GM04504 (cell line): ENCODE results near the gene TMC2.
"Not testable (repeated sequence)": the region's sequence is repeated elsewhere in the genome, so short reads cannot be mapped to it uniquely, and the experiment has no call there.

Source experiments
- DNase-seq: peaks from one replicate; pipeline ENCODE4 v3.0.0-alpha.2; 2012; ENCODE audit warnings: low read depth

Gene TMC2

GRCh38 chr20:2536560-2536986 is at the start of gene TMC2:
Gene TMC2 (plus strand): TSS chr20:2536573. CDS start chr20:2536622, 49 bp downstream.
- no peak for DNase-seq

- not testable (repeated sequence) for DNase-seq
These were observed 33.5 kb upstream of the TMC2 start for GRCh38 chr20:2502808-2503384.

- DNase-seq: not testable (repeated sequence)
These were observed 31.6 kb upstream of the TMC2 start for GRCh38 chr20:2504803-2505202.

GRCh38 chr20:2506426-2506825 is 29.9 kb upstream of the TMC2 start:
- DNase-seq: not testable (repeated sequence)

- DNase-seq: no peak
These were observed 28.9 kb upstream of the TMC2 start for GRCh38 chr20:2507464-2507863.

GRCh38 chr20:2507875-2508630 is 28.3 kb upstream of the TMC2 start:
- no peak for DNase-seq

- peak; percentile 44 for DNase-seq
These were observed 27.5 kb upstream of the TMC2 start, which contains the start of gene ZNF343 for GRCh38 chr20:2508631-2509467. Gene ZNF343 (minus strand): TSS chr20:2508915. CDS start chr20:2493895, 15,020 bp downstream.

GRCh38 chr20:2509468-2509781 is 26.9 kb upstream of the TMC2 start:
- no peak for DNase-seq

GRCh38 chr20:2509794-2510193 is 26.6 kb upstream of the TMC2 start:
- no peak for DNase-seq

GRCh38 chr20:2515203-2515602 is 21.2 kb upstream of the TMC2 start:
- no peak for DNase-seq

GRCh38 chr20:2516399-2516798 is 20.0 kb upstream of the TMC2 start:
- no peak for DNase-seq

- DNase-seq: no peak
These were observed 18.3 kb upstream of the TMC2 start for GRCh38 chr20:2518096-2518495.

GRCh38 chr20:2518558-2518957 is 17.8 kb upstream of the TMC2 start:
- DNase-seq: no peak

GRCh38 chr20:2519115-2519809 is 17.1 kb upstream of the TMC2 start:
- DNase-seq: no peak

GRCh38 chr20:2520617-2521016 is 15.8 kb upstream of the TMC2 start:
- DNase-seq: no peak

GRCh38 chr20:2521369-2522305 is 14.7 kb upstream of the TMC2 start:
- DNase-seq: no peak

GRCh38 chr20:2522826-2523429 is 13.4 kb upstream of the TMC2 start:
- not testable (repeated sequence) for DNase-seq

- peak; percentile 38 for DNase-seq
These were observed 12.3 kb upstream of the TMC2 start for GRCh38 chr20:2523919-2524708.

GRCh38 chr20:2524709-2525506 is 11.5 kb upstream of the TMC2 start:
- DNase-seq: no peak
